ENCODE results near the gene SPTLC1. TPM values are rescaled to one million over a fixed set of nuclear protein-coding genes. Genes with fewer than 3 reads are reported as not detected.
"Not testable (repeated sequence)": the region's sequence is repeated elsewhere in the genome, so short reads cannot be mapped to it uniquely, and the experiment has no call there.

Gene SPTLC1
- total RNA-seq, 1 experiment from 2014 or later: 118 TPM

- Histone ChIP-seq H3K9me3 (replicated peaks) (no peaks in the 10 kb centered on the region), H3K4me3 (no peak overlapping the region), H3K27ac (no peak overlapping the region), H3K27me3 (replicated peaks) (no peaks in the 10 kb centered on the region), H3K4me1 (replicated peaks) (0 out of 2 replicates have a peak, but pooled peaks cover 6% of the 10 kb centered on the region), H3K36me3 (no peaks in the 10 kb centered on the region)
- peak; percentile 77 to 84 for DNase-seq (ENCODE audit: low read depth in 1 of 2, low spot score in 2 of 2)
Observed at GRCh38 chr9:92133949-92134604, 18.9 kb upstream of the SPTLC1 start.

GRCh38 chr9:92132913-92133312 lies 17.7 kb upstream of the SPTLC1 start:
- not testable (repeated sequence) for DNase-seq (ENCODE audit: low read depth in 1 of 2, low spot score in 2 of 2); H3K4me1 ChIP-seq (replicated peaks); H3K36me3 ChIP-seq; H3K4me3 ChIP-seq; H3K27me3 ChIP-seq (replicated peaks); H3K9me3 ChIP-seq (replicated peaks); H3K27ac ChIP-seq

- DNase-seq (ENCODE audit: low read depth in 1 of 2, low spot score in 2 of 2): no peak
- H3K9me3 ChIP-seq (replicated peaks): no peaks in the 10 kb centered on the region
- H3K4me3 ChIP-seq: no peak overlapping the region
- no peak overlapping the region for H3K27ac ChIP-seq
- no peaks in the 10 kb centered on the region for H3K36me3 ChIP-seq
- H3K27me3 ChIP-seq (replicated peaks): no peaks in the 10 kb centered on the region
- 0 out of 2 replicates have a peak, but pooled peaks cover 3% of the 10 kb centered on the region for H3K4me1 ChIP-seq (replicated peaks)
Observed at GRCh38 chr9:92132501-92132900, 17.3 kb upstream of the SPTLC1 start.

- H3K9me3 ChIP-seq (replicated peaks): no peaks in the 10 kb centered on the region
- no peak for DNase-seq (ENCODE audit: low read depth in 1 of 2, low spot score in 2 of 2)
- no peak overlapping the region for H3K27ac ChIP-seq
- H3K4me3 ChIP-seq: no peak overlapping the region
- 0 out of 2 replicates have a peak, but pooled peaks cover 3% of the 10 kb centered on the region for H3K4me1 ChIP-seq (replicated peaks)
- H3K36me3 ChIP-seq: no peaks in the 10 kb centered on the region
- H3K27me3 ChIP-seq (replicated peaks): peaks cover 2% of the 10 kb centered on the region; the same call in 1 of the 2 replicates
Observed at GRCh38 chr9:92122800-92123199, 7.6 kb upstream of the SPTLC1 start.

- Histone ChIP-seq H3K27ac (no peak overlapping the region), H3K9me3 (replicated peaks) (no peaks in the 10 kb centered on the region), H3K27me3 (replicated peaks) (peaks cover 2% of the 10 kb centered on the region; the same call in 1 of the 2 replicates), H3K4me3 (no peak overlapping the region), H3K4me1 (replicated peaks) (0 out of 2 replicates have a peak, but pooled peaks cover 3% of the 10 kb centered on the region), H3K36me3 (no peaks in the 10 kb centered on the region)
- DNase-seq (ENCODE audit: low read depth in 1 of 2, low spot score in 2 of 2): no peak
Observed at GRCh38 chr9:92122061-92122460, 6.8 kb upstream of the SPTLC1 start.

GRCh38 chr9:92121265-92121664 lies 6.1 kb upstream of the SPTLC1 start:
- Histone ChIP-seq H3K4me3 (no peak overlapping the region), H3K36me3 (no peaks in the 10 kb centered on the region), H3K4me1 (replicated peaks) (0 out of 2 replicates have a peak, but pooled peaks cover 3% of the 10 kb centered on the region), H3K27me3 (replicated peaks) (peaks cover 2% of the 10 kb centered on the region; the same call in 1 of the 2 replicates), H3K9me3 (replicated peaks) (no peaks in the 10 kb centered on the region), H3K27ac (no peak overlapping the region)
- no peak for DNase-seq (ENCODE audit: low read depth in 1 of 2, low spot score in 2 of 2)

- Histone ChIP-seq H3K4me3 (no peak overlapping the region), H3K27ac (no peak overlapping the region), H3K36me3 (peaks cover under 1% of the 10 kb centered on the region; the same call in 1 of the 2 replicates), H3K9me3 (replicated peaks) (no peaks in the 10 kb centered on the region), H3K4me1 (replicated peaks) (0 out of 2 replicates have a peak, but pooled peaks cover 6% of the 10 kb centered on the region), H3K27me3 (replicated peaks) (peaks cover 2% of the 10 kb centered on the region; the same call in 1 of the 2 replicates)
- DNase-seq (ENCODE audit: low read depth in 1 of 2, low spot score in 2 of 2): no peak
Observed at GRCh38 chr9:92120138-92120537, 4.9 kb upstream of the SPTLC1 start.

- peaks cover 3% of the 10 kb centered on the region; the same call in 1 of the 2 replicates for H3K36me3 ChIP-seq
- DNase-seq (ENCODE audit: low read depth in 1 of 2, low spot score in 2 of 2): no peak
- H3K27me3 ChIP-seq (replicated peaks): peaks cover 2% of the 10 kb centered on the region; the same call in 1 of the 2 replicates
- no peaks in the 10 kb centered on the region for H3K9me3 ChIP-seq (replicated peaks)
- no peak overlapping the region for H3K4me3 ChIP-seq
- H3K27ac ChIP-seq: no peak overlapping the region
- H3K4me1 ChIP-seq (replicated peaks): 0 out of 2 replicates have a peak, but pooled peaks cover 6% of the 10 kb centered on the region
Observed at GRCh38 chr9:92119586-92119985, 4.4 kb upstream of the SPTLC1 start.

GRCh38 chr9:92108122-92108521 lies 7.1 kb downstream of the SPTLC1 start:
- Histone ChIP-seq H3K36me3 (peaks cover 28% of the 10 kb centered on the region), H3K27me3 (replicated peaks) (no peaks in the 10 kb centered on the region), H3K4me3 (no peak overlapping the region), H3K9me3 (replicated peaks) (no peaks in the 10 kb centered on the region), H3K4me1 (replicated peaks) (no peaks in the 10 kb centered on the region), H3K27ac (no peak overlapping the region)
- no peak for DNase-seq (ENCODE audit: low read depth in 1 of 2, low spot score in 2 of 2)

- not testable (repeated sequence) for H3K4me3 ChIP-seq; DNase-seq (ENCODE audit: low read depth in 1 of 2, low spot score in 2 of 2); H3K9me3 ChIP-seq (replicated peaks); H3K27ac ChIP-seq; H3K27me3 ChIP-seq (replicated peaks); H3K4me1 ChIP-seq (replicated peaks)
- H3K36me3 ChIP-seq: peaks cover 12% of the 10 kb centered on the region
Observed at GRCh38 chr9:92105446-92106225, 9.6 kb downstream of the SPTLC1 start.

GRCh38 chr9:92103601-92104000 lies 11.6 kb downstream of the SPTLC1 start:
- H3K4me1 ChIP-seq (replicated peaks); H3K9me3 ChIP-seq (replicated peaks); H3K36me3 ChIP-seq; DNase-seq (ENCODE audit: low read depth in 1 of 2, low spot score in 2 of 2); H3K27me3 ChIP-seq (replicated peaks); H3K4me3 ChIP-seq; H3K27ac ChIP-seq: not testable (repeated sequence)

GRCh38 chr9:92100237-92100911 lies 14.8 kb downstream of the SPTLC1 start:
- Histone ChIP-seq H3K27ac (no peak overlapping the region), H3K4me1 (replicated peaks) (peaks cover 4% of the 10 kb centered on the region), H3K9me3 (replicated peaks) (no peaks in the 10 kb centered on the region), H3K27me3 (replicated peaks) (no peaks in the 10 kb centered on the region), H3K4me3 (no peak overlapping the region), H3K36me3 (peaks cover 8% of the 10 kb centered on the region; the same call in 1 of the 2 replicates)
- peak; percentile 53 to 75 for DNase-seq (ENCODE audit: low read depth in 1 of 2, low spot score in 2 of 2)

- peaks cover 4% of the 10 kb centered on the region for H3K4me1 ChIP-seq (replicated peaks)
- H3K36me3 ChIP-seq: peaks cover 8% of the 10 kb centered on the region
- no peaks in the 10 kb centered on the region for H3K9me3 ChIP-seq (replicated peaks)
- no peak overlapping the region for H3K4me3 ChIP-seq
- H3K27me3 ChIP-seq (replicated peaks): no peaks in the 10 kb centered on the region
- DNase-seq (ENCODE audit: low read depth in 1 of 2, low spot score in 2 of 2): no peak
- H3K27ac ChIP-seq: no peak overlapping the region
Observed at GRCh38 chr9:92098638-92099037, 16.6 kb downstream of the SPTLC1 start.
